ENCODE data around the gene MLLT3. TPM values are rescaled to one million over a fixed set of nuclear protein-coding genes. Genes with fewer than 3 reads are reported as not detected.

MLLT3 gene
- total RNA-seq, 1 donor from 2014 or later: 16.9 TPM

DNA sequence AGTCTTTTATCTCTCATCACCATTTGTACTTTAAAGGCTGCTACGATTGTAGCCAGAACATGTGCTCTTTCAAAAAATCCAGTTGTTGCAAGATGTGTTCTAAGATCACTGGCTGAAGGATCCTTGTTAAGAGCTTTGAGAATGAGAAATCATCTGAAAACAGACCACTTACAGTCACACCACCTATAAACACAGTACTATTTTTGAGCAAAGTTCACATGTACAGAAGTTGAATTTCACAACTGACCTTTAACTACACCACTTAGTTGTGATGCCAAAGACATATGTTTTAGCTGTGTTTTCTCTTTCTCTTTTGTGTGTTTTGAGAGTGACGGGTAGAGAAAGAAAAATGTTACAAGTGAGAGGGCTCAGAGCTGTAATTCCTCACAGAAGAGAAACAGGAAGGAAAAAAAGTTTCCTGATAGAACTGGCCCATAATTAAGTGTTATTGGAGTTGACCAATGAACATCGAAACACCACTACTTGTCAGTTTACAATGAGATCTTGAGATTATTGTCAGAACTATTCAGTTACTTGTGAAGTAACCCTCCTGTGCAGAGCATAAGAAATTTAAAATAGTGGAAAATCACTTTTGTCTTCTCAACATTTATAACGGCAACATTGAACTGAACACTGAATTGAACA lies 245.4 kb downstream of the MLLT3 start:
- no peak for DNase-seq

DNA sequence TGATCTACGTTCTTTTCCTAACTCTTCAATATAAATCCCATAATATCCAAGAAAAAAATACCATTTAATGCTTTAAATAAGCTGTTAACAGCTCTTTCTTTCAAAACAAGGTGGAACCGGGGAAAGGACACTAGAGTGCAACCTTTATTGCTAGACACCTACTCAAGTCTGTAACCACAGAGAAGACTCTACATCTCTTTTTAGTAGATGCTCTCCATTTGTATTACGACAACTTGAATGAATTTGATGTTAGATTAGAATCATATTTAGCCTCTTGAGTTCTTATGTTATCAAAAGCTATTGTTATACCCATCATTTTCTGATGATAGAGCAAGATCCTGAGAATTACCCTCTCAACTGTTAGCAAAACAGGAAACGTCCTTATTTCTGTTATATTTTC lies 246.3 kb downstream of the MLLT3 start:
- no peak for DNase-seq

DNA sequence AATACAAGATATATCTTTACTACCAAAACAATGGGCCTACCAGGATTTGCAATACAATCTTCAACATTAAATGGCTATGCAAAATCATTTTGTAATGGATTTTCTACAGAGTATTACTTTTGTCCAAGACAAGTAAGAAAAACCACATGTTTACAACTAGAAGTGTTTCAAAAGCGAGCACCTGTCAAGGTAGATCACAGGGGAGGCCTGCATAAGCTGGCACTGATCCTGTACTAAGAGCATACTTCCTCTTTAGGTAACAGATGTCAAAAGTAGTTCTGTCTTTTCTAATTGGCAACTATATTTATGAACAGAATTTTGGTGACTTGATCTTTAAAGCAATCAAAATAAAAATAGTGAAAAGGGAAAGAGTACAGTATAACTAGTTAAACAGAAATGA lies 249.0 kb downstream of the MLLT3 start:
- no peak for DNase-seq

DNA sequence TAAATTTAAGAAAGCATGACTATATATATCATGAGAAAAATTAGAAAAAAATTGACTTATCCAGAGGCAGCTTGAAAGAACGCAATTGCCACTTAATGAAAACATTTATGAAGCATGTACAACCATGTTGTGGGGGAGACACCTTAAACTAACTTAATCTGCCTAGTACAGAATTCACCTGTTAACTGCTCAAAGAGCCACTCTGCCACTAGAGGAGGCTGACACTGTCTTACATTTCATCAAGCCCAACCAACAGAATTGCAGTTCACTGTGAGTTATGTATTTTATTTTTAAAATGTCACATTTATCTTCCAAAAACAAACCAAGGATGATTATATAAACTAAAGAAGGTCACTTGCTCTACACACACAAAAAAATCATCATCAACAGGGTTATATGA lies 252.9 kb downstream of the MLLT3 start:
- no peak for DNase-seq

DNA sequence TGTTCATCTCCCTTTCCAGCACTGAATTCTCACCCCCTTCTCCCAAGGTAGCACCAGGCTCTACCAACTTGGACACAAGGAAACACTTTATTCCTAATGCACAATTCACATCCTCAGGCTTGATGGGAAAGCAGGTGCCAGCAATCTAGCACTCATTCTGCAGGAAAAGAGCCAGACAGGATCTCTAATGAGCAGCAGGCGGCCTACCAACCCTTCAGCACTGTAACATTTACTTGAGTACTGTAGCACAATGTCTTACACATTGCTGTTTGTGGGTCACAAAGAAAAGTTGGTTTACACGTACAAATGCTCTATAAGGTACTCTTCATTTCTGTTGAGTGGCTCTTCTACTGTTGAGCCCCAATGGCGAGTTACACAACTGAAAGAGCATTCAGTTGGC lies 254.4 kb downstream of the MLLT3 start:
- DNase-seq: no peak

DNA sequence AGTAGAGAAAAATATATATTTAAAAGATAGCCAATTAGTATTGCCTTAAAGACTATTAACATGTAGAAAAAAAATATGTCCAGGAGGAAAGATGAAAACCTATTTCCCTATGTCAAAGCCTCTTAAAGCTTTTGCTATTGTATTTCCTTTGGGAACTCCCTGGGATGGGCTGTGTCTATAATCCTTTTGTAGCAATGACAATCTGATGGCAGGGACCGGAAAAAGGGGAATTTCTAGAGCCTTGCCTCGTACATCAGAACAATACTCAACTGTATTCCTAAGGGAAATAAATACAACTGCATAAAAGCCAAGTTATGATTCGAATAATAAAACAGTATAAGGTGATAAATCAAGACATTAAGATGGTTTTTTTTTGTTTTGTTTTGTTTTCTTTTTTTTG lies 257.3 kb downstream of the MLLT3 start:
- no peak for DNase-seq

DNA sequence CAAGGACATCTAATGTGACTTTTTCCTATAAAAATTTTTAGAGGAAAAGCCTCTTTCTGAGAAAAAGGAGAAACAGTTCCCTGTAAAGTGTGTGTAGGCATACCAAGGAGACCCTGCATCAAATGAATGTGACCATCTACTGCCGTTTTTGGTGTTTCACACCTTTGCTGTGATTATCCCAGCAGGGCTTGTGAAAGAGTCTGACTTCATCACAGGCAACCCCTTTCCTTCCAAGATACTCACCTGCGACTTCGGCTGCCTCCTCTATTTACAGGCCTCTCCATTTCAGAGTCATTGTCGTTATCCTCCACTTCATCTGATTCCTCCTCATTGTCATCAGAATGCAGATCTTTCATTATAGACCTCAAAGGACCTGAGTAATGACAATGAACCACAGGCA lies 259.1 kb downstream of the MLLT3 start:
- no peak for DNase-seq

DNA sequence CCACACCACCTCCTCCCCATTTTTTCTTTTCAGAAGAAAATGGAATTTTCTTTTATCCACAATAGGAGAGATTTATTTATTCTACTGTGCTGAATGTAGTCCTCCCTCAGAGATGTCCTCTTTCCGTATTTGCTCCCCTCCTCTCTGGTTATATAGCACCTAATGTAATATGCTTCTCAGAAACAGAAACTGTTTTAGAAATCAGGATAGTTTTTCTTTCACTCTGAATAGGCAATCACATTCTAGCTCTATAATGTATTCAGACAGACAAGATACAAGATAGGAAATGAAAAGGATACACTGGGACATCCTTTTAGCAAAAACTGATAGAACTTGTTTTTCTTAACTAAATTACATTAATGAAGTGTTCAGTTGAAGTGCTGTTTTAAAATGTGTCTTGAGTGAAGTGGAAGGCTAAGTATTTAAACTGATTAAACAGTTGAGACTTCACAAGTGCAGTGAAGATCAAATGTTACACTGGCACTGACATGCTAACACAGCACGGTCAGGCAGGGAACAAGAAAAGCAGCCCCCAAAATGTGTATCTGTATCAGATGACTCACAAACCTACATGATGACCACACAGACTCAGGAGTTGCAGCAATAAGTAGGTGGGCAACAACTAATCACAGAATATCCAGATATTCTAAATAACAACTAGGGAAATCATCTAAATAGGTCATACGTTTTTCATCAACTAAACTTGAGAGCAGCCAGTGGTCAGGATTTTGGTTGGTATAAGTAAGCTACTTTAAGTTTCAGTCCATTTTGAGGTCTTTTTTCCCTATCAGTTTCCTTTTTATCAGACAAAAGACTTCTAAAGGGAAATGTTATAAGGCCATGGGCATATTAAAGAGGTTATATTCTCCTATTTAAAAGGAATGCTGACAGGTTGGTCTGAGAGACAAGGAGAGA lies 260.4 kb downstream of the MLLT3 start:
- no peak for DNase-seq

DNA sequence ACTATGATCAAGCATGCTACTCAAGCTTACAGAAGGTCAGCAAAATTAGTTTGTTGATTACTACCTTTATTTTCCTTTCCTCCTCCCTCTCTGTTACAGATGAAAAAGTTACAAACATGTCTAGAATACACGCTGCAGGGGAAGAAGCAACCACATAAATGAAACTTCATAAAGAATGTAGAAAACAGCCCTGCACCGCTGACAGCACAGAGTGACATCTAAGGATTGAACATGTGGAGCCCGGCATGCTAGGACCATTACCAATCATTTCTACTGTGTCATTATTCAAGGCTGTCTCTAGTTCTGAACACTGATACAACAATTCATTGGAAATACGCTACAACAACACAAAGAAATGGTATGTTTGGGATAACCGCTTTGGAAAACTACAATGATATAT lies 261.1 kb downstream of the MLLT3 start:
- DNase-seq: no peak

DNA sequence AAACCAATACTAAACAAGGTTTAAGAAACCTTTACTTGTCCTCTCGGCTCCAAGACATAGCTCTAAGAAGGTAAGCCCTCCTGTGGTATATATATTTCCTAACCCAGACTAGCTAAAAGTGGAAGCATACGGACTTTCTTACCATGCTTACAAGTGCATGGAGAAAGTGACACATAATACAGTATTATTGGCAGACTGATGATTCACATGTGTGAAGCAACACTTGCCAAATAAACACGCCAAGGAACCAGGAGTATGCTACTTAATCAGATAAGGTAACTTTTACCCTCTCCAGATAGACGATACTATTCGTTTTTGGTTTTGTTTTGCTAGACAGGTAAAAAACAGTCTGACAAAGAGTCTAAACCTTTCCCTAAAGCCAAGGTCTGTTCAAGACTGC lies 264.1 kb downstream of the MLLT3 start:
- no peak for DNase-seq

DNA sequence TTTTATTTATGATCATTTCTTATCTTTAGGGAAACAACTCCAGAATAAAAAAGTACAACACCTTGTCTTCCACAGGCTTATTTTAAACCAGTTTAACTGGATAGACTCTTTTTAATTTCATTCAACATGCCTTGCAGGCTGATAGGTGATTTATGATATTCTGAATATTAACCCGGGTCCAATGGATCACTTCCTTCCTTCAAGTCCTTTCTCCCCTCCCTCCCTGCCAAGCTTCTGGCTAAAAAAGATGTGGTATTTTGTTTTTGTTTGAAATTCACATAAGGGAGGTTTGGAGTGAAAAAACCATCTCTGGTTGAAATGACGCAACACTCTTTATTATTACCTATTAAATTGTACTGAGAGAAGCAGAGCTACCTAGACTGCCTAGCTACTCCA lies 265.3 kb downstream of the MLLT3 start:
- DNase-seq: no peak

DNA sequence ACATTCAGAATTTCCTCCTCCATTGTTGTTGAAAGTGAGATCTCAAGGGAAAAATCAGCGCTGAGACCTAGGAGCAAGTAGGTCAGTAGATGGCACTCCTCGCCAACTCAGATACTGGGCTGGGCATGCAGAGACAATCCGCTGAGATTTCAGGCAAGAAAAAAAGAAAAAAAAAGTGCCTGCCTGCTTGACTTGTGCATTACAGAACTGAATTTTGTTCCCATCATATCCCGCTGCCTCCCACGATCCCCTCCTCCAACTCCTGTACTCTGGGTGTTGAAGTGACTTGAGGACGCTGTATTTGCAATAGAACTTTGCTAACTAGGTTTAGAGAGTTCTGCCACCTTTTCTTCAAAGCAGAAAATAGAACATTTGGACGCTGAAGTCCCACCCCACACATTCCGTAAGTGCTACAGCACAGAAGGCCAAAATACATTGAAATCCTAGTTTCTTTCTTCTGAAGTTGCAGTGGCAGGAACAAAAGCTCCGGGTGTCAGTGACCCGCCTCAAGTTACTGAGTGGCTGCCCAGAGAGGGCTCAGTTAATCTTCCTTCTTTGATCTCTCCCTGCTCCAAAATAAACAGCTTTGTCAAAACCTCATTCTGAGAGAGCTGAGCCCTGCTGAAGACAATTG lies 265.8 kb downstream of the MLLT3 start:
- DNase-seq: peak; percentile 59

DNA sequence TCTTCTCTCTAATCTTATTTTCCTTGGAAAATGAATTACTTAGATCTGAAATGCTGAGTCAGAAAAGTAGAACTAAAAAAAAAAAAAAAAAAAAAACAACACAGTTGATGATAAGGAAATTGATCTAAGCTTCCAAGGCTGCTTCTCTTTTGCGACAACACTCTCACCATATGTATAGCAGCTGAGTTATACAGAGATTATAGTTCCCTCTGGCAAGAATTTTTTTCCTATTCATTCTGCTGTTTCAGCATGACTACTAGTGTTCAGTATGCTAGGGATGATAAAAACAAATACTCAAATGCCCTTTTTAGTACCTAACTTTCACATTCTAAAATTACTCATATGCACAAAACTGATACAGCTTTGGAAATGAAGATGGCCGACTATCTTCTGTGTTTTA lies 267.3 kb downstream of the MLLT3 start:
- DNase-seq: peak; percentile 77

DNA sequence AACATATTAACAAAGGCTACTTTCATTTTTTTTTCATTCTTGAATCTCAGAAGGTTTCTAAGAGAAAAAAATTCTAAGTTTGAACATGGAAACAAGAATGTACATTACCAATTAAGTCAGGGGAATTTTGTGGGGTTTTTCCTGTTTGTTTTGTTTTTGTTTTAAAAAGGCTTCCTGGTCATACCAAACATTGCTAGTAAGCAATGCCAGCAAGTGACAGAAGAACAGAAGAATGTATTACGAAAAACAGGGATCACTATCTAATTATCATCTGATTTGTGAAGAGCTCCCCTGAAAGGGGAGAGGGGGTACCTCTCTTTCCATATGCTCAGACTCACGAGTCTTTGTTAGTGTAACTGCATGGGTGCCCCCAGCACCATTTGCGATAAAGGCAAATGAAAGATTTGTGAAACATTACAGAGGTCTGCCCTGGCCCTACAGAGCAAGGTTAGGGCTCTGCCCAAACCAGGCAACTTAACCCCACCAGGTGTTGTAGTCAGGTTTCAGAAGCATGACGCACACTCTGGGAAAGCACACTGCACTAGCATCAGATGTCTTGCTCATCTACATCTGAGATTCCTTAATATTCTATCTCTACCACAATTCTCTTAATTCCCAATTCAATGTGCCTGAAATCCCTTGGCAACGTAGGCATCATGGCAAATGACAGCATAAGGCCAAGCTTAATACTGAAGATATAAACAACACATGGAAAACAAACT lies 268.2 kb downstream of the MLLT3 start:
- no peak for DNase-seq

DNA sequence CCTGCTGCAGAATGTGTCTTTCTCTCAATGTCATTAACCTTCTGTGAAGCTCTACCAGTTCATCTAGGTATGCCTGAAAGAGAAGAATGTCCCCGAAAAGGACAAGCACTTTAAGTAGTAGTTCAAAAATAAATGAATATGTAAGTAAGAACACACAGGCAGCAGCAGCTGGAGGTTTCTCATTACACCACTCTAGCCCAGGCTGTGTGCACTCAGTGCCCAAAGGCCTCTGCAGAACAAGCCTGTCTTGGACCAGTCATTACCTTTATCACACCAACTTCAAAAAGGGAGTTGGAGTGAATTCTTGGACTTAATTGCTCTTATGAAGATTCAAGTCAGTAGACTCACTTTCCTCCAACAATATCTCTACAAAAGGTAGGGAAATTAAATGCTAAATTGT lies 268.8 kb downstream of the MLLT3 start:
- DNase-seq: no peak

DNA sequence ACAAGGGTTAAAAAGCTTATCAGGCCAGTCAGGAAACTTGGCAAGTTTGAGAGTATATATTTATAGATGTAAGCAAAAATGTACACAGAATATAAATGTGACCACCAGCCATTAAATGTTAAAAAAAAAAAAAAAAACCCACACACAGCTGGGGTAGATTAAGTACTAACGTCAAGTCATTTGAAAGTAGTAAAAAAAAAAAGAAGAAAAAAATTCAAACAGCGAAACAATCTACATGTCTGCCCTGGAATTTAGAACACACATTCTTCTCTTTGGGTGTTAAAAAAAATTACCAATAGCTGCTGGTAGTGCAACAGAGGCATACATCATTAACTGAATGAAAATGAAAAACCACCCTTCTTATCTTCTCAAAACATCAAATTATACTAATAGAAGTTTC lies 269.7 kb downstream of the MLLT3 start:
- DNase-seq: peak; percentile 40

DNA sequence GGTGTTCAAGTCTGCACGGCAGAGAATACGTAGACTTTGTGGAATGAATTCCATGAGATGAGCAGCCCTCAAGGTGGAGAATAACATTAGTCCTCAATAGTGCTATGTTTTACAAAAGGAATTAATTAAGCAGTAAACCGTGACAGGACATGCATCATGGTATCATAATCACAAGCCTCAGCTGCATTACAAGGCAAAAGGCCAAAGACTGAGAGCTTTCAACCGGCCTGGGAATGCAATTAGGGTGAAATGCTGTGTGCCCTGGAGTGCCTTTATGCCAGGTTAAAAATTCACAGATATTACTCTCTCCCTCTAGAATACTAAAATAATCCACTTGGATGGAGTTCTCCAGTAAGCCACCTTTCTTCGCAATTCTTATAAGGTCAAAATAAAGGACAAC lies 270.6 kb downstream of the MLLT3 start:
- no peak for DNase-seq

DNA sequence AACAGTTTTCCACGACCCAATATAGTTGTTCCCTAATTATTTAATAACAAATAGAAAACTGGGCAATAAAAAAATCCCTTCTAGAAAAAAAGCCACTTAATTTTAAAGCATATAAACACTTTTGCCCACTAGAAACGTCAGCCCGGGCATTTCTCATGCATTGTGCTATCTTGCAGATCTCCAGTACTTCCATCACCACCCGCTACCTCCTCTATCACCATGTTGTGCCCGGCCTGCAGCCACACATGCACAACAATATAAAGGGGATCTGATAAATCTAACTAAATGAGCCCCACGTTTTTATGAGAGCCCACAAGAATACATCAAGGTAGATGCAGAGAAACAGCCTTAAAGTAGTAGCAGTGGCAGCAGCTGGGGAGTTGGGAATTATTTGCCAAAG lies 272.7 kb downstream of the MLLT3 start:
- DNase-seq: no peak

DNA sequence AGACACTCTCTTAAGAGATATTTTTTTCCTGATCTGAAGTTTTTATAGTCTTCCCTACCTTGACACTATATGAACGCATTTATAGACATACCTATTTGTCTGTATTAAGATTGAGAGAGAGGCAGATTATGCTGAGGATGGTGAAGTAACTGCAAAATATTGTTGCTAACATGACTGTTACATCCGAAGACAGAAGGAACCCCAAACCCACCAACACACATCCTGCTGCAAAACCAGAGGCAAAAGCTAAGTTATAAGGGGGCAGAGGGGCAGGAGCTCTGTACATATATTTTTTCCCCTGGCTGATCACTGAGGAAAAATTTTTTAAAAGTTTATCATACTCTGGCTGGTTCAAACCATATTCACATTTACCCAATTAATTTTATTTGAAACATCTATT lies 279.0 kb downstream of the MLLT3 start:
- DNase-seq: no peak

DNA sequence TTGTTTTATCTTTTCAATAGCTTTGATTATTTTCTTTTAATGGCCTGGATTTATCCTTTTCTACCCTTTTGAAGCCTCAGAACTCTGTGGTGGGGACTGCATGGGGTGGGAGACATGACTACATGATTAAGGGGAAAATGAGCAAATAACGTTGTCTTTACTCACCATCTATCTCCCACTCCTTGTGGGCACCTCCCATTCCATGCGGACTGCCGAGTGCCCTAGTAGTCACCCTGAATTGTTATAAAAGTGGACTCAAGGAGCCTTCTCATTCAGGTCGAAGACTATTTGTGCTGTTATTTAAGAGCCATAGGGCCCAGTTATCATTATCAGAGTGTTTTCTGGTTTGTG lies 281.8 kb downstream of the MLLT3 start:
- no peak for DNase-seq

DNA sequence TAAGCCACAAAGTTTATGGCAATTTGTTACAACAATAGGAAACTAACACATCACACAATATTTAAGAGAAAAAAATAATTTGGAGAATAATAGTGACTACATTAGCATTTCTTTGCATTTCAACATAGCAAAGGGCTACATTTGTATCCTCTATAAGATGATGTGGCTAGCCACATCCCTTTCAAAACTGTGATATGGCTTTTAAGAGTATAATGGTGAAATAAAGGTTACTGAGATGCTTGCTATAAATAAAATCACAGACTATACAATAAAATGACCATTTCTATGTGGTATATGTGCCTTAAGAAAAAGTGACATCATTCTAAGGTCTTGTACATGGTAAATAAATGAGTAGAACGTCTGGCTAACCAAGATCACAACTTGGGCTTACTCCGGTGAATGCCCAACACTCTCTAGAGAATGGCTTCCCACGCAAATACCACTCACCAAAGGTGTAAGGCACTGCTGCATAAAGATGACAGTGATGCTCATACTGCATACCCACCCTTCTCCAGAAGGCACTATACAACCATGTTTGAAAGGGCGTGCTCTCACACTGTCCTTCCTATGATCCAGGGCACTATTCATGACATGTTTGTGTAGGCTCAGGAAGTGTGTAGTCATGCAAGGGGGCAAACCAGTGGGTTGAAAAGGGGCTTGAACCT lies 286.5 kb downstream of the MLLT3 start:
- DNase-seq: no peak

DNA sequence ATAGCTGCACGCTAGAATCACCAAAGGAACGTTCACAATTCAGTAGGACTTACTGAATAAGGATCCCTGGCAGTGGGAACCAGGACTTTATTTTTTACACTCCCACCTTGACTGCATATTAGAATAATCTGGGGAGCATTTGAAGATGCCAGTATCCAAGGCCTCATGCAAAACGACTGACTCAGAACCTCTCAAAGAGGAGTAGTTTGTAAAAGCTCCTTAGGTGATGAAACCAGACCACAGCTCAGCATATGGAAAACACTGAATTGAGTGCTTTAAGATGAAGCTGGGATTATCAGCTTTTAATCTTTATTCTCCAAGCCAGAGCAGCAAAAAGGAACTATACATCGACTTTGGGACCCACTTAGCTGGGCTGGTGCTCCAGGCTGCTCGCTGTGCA lies 288.3 kb downstream of the MLLT3 start:
- DNase-seq: no peak
